NCI-H526 (cell line): Measurements from ENCODE around the gene EXOC3.

Source experiments
- DNase-seq, 2 experiments: peaks; one replicate each; lab custom pipeline; 2025; lab: John Stamatoyannopoulos, UW

The EXOC3 gene

GRCh38 chr5:439636-440035 lies 3.3 kb upstream of the EXOC3 start:
- DNase-seq, result no peak

GRCh38 chr5:440401-441201 lies 2.4 kb upstream of the EXOC3 start:
- DNase-seq, result no peak

- DNase-seq, result no peak
Observed at GRCh38 chr5:441996-442334, 1.0 kb upstream of the EXOC3 start.

GRCh38 chr5:443239-444151 lies 519 bp downstream of the EXOC3 start:
- DNase-seq, result no peak

- no peak for DNase-seq
Observed at GRCh38 chr5:444226-444625, 1.2 kb downstream of the EXOC3 start.

- DNase-seq, result no peak
Observed at GRCh38 chr5:445591-445990, 2.6 kb downstream of the EXOC3 start.

- DNase-seq, result no peak
Observed at GRCh38 chr5:446066-446882, 3.3 kb downstream of the EXOC3 start.

- peak in 1 of 2 experiments; percentile 45 for DNase-seq
Observed at GRCh38 chr5:446883-447263, 3.9 kb downstream of the EXOC3 start.

GRCh38 chr5:447501-447900 lies 4.5 kb downstream of the EXOC3 start:
- DNase-seq, result no peak

- no peak for DNase-seq
Observed at GRCh38 chr5:448061-448765, 5.2 kb downstream of the EXOC3 start.

- DNase-seq, result no peak
Observed at GRCh38 chr5:448766-449090, 5.8 kb downstream of the EXOC3 start.

- no peak for DNase-seq
Observed at GRCh38 chr5:449151-449550, 6.2 kb downstream of the EXOC3 start.

GRCh38 chr5:451587-452458 lies 8.8 kb downstream of the EXOC3 start:
- DNase-seq, result no peak

- no peak for DNase-seq
Observed at GRCh38 chr5:452978-453710, 10.2 kb downstream of the EXOC3 start.

- no peak for DNase-seq
Observed at GRCh38 chr5:453725-454481, 10.9 kb downstream of the EXOC3 start.

GRCh38 chr5:454936-455335 lies 12.0 kb downstream of the EXOC3 start:
- no peak for DNase-seq

- DNase-seq, result no peak
Observed at GRCh38 chr5:455806-456205, 12.8 kb downstream of the EXOC3 start.

- no peak for DNase-seq
Observed at GRCh38 chr5:456351-457194, 13.6 kb downstream of the EXOC3 start.
